GM18519 (cell line): ENCODE measurements around the gene KIAA1217.

Experiments used
- ATAC-seq: cut with Tn5 transposase; IDR thresholded peaks from one replicate; pipeline ENCODE4 v1.9.1; 2021; ENCODE audit warnings: mild to moderate bottlenecking, moderate library complexity; ENCODE audit not compliant: unreplicated experiment, low FRiP score

The KIAA1217 gene

DNA sequence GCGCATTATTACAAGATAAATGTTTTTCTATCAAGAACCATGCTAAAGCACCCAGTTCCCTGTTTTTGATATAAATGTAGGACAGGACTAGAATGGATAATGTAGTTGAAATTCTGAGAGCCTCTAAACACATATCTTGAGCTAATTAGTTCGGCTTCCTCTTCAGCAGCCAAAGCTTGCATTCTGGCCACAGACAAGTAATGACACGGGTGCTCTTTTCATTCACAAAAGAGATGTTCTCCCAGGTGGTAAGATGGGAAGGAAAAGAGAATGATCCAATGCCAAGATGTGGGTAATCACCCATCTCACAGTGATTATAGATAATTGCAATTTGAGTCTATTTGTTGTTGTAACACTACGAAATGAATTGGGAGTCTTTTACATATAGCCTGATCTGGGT lies 246.5 kb downstream of the KIAA1217 start:
- no peak for ATAC-seq

DNA sequence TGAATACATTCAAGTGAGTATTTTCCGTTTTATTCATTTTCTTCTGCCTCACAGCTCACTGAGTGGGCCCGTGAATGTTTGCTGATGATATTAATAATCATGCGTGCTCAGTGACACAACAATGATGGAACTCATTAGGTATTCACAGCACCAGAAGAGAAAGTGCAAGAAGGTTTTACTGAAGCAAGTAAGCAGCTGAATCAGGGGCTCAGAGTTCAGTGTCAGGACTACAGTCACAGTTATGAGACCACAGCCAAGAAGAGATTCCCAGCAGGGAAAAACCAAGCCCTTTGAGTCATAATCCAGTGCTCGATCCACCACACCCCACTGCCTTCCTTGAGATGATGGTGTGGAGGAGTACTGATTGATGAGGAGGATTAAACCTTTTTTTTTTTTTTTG lies 247.4 kb downstream of the KIAA1217 start:
- no peak for ATAC-seq

DNA sequence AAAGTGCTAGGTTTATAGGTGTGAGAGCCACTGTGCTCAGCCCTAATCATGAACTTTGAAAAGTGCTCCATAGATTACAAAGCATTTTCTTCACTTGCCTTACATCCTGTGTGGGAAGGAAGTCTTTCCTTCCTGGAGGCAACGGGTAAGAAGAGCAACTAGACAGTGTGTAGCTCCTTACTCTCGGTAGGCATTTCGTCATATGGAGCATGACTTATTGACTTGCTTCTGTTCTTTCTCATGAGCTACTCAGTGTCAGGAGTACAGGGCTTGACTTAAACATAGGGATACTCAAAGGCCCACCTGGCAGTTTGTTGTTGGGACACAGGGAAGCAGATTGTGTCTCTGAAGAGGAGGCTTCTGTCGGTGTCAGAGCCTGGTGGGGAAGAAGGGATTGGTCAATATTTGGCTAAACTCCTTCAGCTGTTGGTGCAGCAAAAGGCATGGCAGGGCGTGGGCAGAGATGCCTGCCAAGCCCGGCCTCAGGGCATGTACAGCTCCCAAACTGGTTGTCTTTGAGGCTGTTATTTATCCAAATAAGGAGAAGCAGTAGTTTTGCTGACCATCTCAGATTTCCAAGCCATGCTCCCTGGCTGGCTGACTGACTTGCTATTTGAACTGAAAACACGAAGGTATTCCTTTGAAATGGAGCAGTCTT lies 248.9 kb downstream of the KIAA1217 start:
- no peak for ATAC-seq

DNA sequence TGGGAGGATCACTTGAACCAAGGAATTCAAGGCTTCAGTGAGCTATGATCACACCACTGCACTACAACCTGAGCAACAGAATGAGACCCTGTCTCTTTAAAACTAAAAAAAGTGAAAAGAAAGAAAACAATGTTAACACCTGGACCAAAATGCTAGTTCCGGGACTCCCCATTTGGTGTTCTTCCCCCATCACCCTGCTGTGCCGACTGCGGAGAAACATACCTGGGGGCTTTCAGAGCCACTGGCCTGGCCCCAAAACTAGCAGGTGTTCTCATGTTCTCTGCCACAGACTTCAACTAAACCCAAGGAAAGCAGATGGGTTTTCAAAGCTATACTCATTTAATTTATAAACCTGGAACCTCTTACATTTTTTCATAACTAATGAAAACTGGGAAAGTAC lies 250.9 kb downstream of the KIAA1217 start:
- no peak for ATAC-seq

DNA sequence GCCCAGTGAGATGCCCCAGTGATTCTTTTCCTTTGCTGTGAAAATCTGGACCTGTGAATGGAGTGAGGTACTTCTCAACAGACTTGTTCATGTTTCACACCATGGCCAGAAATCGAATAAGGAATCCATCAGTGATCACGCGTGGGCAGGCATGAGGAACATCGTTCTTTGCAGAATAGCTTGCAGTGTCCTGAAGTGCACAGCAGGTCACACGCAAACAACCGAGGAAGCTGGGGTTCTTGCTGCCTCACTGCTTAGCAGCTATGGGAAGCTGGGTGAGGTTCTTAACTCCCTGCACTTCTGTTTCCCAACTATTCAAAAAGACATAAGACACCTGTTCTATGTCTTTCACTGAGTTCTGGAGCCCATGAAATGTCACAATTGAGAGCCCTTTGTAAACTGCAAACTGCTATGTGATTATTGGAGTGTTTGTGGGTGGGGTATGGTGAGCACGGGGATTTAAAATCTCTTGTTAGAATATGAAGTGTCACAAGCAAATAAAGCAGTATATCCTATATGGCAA lies 253.4 kb downstream of the KIAA1217 start:
- ATAC-seq = no peak

DNA sequence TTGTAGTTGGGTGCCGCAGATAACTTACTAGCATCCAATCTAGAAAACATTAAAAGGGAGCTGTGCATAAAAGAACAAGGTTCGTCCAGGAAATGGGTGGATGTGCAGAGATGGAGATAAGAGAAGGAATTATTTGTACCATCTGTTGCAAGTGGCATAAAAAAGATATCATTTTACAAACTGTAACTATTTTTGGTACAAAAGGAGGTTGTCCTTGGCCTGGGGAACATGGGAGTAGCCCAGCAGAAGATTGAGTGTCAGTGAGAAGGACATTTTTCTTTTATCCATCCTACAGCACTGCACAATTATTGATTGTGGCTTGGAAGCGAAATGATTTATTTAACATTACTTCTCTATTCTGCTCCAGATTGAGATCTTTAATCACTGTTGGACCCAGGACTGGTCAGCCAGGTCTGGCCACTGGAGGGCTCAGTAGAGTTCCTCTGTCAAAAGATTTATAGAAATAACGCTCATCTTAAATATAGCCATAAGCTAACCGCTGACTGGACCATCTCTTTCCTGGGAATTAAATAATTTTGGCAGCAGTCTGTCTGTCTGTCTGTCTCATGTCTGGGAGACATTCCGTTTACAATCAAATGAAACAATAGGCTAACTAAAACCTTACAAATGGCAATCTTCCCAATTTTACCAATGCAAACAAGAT lies 254.1 kb downstream of the KIAA1217 start:
- ATAC-seq = no peak

DNA sequence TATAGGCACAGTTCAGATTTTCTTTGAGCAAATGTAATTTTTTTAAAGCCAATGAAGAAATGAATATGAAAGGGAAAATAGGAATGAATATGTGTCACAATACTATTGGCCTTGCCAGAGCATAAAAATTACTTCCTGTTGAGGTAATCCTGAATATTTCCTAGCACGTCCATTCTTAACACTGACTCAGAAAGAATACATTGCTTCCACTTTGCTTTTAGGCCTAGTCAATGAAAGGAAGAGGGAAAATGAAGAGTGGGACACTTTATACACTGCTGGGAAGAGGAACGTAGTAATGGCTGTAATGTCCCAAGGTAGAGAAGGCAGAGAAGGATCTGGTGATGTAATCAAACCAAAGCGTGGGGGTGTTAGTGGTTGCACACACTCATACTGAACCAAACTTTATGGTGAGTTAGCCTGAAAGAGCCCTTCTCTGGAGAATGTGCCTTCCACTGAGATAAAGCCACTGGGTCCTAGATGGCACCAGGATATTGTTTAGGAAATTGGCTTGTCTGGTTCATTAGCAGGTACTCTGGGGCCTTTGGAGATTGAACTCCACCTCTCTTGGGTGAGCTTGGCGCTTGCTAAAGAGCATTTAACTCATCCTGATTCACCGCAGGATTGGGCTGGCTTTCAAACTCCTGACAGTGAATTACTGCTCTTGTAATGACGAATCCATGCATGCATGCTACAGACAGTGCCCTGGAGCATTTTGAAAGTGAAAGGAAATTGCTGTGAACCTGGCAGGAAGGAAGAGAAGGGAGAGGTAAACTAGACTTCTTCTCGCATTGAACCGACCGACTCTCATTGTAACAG lies 254.9 kb downstream of the KIAA1217 start:
- peak; percentile 62 for ATAC-seq

DNA sequence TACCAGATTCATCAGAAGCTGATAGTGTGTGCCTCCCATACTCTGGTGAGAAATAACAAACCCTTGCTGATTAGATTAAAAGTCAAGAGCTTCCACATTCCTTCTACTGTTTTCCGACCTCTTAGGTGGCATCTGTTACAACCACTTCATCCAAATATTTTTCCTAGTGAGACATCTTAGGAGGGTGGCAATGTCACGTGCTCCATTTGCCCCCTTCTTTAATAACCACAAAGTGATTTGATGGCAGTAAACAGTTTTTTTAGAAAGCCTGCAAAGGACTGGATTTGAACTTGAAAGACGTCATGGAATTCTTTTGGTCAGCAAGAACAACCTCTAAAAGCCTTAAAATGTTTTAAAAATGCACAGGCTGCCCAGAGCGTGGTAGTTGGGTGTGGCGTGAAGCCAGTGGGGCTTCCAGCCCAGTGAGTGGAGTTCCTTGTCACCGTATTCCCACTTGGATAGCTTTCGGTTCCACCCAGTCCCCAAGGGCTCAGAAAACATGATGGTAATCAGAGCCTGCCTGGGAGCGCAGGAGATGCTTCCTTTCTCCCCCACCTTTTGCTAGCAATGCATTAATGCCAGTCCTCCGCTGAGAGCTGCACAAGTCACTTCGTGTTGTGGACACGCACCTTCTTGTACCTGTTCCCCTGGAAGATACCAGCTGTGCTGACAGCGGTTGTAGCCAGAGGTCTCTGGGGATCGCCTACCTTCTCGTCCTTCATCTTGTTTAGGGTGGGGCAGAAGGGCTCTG lies 256.4 kb downstream of the KIAA1217 start:
- no peak for ATAC-seq

DNA sequence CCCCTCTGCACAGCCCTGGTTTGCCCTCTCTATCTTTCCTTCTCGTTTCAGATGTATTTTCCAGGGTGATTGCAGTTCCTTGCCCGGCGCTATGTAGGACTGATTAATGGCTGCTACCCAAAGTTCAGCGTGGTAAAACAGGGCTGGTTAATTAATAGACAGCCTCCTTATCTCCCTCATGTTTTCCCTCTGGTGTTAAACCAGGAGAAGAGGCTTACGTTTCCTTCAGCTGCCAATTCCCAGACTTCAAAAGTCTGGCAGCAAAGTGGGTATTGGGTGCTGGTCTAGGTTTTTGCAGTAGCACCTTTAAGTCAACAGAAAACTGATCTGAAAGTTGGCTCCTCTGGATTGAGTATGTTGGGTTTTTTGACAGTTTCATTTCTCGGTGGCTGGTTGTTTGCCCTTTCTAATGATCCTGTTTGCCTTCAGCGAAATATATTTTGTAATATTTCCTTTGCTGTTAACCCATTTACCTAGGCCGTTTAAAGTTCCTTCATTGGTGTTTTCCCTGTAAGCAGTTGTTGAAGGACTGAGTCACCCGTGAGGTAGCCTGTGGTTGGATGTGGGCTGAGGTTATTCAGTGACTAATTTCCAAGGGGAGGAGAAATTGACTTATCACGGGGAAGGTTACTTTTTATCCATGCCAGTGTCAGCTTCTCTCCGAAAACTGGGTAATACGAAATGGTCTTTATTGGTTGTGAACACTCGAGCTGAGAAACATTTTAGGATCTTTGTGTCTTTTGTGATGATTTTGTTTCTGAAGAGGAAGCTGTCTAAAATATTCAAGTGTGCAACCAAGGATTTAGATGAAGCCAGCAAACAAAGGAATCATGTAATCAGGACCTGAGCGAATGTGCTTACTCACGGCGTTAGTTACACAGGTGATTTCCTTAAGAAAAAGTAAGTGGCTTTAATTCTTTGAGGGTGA lies 257.2 kb downstream of the KIAA1217 start:
- no peak for ATAC-seq

DNA sequence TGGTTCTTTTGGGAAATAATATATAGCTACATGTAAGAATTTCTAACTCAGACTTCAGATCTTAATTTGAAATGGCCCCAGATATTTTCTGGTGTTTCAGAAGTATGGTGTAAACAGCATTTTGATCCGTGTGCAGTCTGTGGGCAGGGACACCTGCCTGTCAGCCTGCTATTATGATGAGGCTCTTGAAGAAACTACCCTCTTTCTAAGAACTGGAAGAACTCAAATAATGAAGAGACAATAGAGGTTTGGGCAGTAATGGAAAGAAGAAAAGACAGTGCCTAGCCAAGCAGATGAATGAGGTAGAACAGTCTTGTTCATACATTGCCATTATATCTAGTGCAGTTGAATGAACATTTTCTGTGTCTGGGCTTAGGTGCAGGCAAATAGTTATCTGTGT lies 258.2 kb downstream of the KIAA1217 start:
- ATAC-seq = no peak

DNA sequence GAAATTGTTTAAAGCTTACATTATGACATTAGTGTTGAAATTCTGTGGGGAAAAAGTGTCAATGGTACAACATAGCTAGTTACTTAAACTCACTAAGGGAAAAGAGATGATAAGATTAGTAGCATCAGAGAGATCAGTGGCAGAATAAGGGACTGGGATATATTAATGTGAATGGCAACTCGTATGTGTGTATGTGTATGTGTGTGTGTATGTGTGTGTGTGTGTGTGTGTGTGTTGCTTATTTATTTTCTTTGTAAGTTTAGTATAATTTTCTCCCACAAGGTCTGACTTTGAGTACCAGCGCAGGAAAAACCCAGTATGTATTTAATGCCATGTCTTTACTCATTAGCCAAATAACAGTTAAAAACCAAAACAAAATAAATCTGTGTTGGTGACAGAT lies 258.7 kb downstream of the KIAA1217 start:
- no peak for ATAC-seq

DNA sequence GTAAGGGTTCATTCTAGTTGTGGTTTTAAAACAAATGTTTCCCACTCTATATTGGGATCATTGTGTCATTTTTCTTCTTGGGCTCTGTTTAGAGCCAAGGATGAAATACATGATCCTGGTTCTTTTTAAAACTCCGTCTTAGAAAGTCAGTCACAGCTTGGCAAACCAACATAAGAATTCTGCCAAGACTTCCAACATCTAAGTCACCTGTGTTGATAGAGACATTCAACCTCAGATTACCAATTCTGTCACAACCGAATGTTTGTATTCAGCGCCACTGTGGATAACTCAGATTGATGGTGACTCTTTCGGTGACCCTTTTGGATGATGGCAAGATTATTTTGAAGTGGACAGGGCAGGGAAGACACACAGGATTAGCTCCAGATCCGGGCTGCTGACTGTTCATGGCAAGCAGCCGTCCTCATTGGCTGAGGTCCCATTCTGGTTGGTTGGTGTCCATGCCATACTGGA lies 259.4 kb downstream of the KIAA1217 start:
- ATAC-seq = no peak

DNA sequence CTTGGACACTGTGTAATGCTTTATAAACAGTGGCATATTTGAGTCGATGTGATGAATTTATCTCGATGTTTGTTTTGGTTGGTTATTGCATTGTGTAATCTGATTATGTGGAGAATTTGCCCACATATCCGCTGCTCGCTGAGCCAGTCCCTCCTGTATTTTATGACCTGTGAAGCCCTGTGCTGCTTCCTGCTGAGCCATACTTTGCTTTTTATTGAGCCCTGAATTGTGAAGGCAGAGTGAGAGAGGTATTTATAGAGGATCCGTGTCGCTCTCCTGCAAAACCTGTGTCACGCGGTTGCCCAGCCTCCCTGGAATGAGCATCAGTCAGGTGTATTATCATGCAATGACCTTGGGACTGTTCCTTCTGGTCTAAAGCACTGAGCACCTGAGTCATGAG lies 261.1 kb downstream of the KIAA1217 start:
- no peak for ATAC-seq

DNA sequence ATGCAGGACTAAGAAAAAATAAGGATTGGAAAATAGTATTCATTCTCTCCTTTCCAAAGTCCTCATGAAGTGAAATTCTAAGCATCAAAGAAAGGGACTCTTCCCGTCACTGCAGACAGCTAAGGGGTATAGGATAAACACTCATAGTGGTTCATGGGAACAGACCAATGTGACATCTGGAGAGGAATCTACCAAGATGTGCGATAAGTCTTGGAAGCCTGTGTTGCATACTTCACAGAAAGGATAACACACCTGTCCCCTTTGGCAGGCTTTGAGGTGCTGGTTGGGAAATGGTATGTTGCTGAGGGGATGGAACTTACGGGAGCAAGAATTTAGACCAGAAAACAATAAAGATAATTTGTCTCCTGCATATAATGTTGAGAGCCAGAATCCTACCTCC lies 266.7 kb downstream of the KIAA1217 start:
- no peak for ATAC-seq

DNA sequence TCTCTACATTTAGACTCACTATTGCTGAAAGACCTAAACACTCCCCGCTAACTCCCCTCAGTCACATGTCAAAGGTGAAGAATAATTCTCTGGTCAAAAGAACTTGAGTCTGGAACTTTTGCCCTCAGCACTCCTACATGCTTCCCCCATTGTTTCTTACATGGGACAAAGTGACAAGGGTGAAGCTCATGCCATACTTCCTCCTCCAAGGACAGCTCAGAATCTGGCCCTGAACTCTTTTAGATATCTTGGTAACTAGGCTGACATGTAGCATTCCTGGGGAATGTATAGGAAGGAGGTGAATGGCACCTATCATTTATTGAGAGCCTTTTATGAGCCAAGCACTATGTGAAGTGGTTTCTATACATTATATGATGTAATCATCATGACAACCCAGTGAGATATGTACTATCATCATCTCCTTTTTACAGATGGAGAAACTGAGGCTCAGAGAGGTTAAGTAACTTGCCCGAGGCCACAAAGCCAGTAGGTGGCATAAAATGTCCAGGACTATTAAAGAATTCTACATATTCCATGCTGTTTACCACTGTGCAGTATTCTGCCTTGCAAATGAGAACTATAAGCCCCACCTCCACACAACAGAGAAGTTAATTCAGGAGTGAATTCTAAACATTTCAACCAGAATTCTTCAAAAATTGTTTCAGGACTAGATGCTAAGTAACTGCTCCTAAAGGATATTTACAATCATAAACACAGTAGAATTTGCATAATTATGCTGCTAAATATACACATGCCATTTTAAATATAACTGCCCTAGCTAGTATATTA lies 268.2 kb downstream of the KIAA1217 start:
- ATAC-seq = no peak

DNA sequence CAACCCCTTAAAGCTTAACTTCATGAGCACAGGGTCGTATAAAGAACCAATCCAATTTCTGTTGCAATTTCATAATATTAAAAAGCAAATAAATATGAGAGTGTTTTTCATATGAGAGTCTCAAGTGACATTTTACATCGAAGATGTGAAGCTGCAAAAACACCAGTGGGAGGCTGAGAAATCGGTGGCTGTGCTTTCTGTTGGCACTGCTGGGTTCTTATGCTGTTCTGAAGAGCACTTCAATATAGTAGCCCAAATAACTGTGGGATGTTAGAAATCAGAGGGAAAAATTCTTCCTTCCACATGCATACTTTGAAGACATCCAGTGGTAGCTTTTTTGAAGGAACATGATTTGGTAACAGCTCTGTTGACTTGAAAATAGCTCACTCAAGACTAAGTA lies 269.0 kb downstream of the KIAA1217 start:
- ATAC-seq = no peak

DNA sequence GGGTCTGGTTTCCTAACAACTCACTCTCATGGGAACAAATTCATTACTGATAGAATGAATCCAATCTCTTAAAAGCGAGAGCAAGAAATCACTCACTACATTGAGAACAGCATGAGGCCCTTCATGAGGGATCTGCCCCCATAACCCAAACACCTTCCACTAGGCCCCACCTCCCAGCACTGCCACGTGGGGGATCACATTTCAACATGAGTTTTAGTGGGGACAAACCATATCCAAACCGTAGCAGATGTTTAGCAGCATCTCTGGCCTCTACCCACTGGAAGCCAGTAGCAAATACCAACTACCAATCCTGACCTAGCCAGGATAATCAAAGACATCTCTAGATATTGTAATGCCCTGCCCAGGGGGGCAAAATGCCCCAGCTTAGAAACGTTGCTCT lies 270.9 kb downstream of the KIAA1217 start:
- no peak for ATAC-seq

DNA sequence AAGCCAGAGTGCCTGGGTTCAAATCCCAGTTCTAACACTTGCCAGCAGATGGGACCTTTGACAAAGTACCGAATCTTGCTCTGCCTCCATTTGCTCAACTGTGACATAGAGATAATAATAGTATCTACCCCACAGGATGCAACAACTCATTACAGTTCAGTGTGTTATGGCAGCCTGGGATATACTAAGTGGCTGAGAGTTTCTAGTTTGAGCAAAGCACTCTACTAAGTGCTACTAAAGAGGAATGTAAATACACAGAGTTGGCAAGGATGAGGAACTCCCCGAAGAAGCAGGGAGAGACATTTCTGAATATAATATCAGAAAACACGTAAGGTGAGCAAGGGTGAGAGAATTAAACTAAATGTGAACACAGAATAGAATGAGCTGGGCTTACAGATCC lies 271.5 kb downstream of the KIAA1217 start:
- no peak for ATAC-seq

DNA sequence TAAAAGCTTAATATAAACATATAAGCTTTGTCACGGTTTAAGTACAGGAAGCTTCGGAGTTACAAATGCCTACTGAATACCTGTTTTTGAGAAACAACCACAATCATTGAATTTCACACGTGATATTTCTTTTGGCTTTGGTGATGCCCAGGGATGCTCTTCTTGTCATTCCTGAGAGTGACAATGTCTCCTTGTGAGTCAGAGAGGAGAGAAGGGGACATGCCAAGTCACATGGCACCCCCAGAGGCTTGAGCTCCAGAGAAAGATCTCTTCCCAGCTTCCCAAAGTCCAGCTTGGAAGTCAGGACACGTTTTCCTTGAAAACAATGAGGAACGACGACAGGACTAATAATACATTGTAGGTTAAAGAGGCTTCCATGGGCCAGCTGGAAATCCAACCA lies 272.3 kb downstream of the KIAA1217 start:
- no peak for ATAC-seq
